HG03066 (cell line): ENCODE measurements around the gene CHD1L.
"Not testable (repeated sequence)": the region's sequence is repeated elsewhere in the genome, so short reads cannot be mapped to it uniquely, and the experiment has no call there.

Source experiments
- ATAC-seq: cut with Tn5 transposase; IDR thresholded peaks from one replicate; pipeline ENCODE4 v1.9.1; 2021; ENCODE audit warnings: low read depth; ENCODE audit not compliant: unreplicated experiment

CHD1L gene

DNA sequence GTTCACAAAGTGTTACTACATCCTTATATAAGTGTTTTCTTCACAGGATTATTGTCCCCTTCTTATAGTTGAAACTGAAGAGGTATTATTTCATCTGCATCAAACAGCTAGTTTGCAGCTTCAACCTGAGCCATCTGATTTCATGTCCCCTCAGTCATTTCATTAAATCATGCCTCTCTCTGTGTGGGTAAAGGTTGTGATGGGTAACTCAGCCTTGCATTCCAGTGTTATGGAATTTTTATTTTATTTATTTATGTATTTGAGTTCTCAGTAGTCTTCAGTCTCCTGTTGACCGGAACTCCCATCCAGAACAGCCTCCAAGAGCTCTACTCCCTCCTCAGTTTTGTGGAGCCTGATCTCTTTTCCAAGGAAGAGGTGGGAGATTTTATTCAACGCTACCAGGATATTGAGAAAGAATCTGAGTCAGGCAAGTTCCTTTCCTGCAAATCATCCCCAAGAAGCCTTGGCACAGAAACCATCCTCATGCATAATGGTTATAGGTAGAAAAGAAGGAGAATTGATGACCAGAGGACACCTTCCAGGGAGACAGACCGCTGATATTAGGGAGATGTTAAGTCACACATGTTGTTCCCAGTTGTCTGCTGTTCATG lies 21.8 kb downstream of the CHD1L start:
- no peak for ATAC-seq

DNA sequence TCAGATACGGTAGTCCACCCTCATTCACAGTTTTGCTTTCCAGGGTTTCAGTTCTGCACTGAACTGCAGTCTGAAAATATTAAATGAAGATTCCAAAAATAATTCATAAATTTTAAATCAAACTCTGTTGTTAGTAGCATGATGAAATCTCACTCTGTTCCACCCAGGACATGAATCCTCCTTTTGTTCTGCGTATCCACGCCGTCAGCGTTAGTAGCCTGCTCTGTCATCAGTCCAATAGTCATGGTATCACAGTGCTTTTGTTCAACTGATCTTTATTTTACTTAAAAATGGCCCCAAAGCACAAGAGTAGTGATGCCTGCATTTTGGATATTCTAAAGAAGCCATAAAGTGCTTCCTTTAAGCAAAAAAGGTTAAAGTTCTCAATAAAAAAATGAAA lies 23.9 kb downstream of the CHD1L start:
- ATAC-seq, result no peak

GRCh38 chr1:147267711-147268110 lies 25.2 kb downstream of the CHD1L start:
- no peak for ATAC-seq

DNA sequence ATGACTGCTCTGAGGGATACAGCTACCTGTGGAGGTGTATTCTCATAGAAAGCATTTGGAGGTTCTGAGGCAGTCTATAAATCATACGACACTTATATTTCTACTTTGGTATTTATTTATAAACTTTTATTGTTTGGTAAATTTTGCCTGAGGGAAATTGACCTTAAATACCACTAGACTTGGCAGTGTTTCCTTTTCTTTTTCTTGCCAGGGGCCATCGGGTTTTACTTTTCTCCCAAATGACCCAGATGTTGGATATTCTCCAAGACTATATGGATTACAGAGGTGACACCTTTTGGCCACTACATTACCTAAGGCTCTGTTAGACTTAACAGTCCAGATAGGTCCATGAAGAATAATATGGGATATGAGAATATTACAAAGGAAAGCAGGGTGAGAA lies 28.2 kb downstream of the CHD1L start:
- no peak for ATAC-seq

DNA sequence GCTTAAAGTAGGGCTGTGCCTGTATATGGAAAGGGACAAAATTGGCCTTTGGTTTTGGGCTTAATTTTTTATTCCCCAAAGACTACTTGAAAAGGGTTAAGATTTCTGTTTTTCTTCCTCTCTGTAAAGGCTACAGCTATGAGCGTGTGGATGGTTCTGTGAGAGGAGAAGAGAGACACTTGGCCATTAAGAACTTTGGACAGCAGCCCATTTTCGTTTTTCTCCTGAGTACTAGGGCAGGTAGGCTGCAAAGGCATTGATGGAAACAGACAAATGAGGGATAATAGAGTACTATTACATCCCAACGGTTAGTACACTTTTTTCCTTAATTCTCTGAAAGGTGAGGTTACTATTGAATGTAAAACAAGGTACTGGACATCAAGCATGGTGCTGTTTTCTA lies 29.6 kb downstream of the CHD1L start:
- no peak for ATAC-seq

- no peak for ATAC-seq
Measured at GRCh38 chr1:147273409-147274336, 31.2 kb downstream of the CHD1L start.

- no peak for ATAC-seq
Measured at GRCh38 chr1:147281950-147282349, 39.5 kb downstream of the CHD1L start.

- no peak for ATAC-seq
Measured at GRCh38 chr1:147283011-147283410, 40.5 kb downstream of the CHD1L start.

- ATAC-seq, result no peak
Measured at GRCh38 chr1:147287133-147287865, 44.8 kb downstream of the CHD1L start.

GRCh38 chr1:147292012-147292411 lies 49.5 kb downstream of the CHD1L start:
- no peak for ATAC-seq

DNA sequence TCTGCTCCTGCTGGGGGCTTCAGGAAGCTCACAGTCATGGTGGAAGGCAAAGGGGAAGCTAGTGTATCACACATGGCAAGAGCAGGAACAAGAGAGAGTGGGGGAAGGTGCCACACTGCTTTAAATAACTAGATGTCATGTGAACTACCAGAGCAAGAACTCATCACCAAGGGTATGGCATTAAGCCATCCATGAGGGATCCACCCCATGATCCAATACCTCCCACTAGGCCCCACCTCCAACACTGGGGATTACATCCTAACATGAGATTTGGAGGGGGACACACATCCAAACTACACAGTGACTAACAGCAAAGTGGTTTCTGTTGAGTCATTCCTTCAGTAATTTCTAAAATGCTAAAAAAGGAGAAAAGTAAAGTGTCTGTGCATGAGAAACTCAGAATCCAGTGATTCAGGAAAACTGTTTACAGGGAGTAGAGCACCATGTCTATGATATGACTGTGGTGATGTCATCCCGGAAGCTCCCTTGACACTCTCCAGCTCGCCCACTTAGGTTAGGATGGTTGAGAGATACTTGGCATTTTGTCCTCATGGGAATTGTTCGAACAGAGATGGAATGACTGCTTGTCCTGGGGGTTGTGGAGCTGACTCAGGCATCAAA lies 50.3 kb downstream of the CHD1L start:
- no peak for ATAC-seq

DNA sequence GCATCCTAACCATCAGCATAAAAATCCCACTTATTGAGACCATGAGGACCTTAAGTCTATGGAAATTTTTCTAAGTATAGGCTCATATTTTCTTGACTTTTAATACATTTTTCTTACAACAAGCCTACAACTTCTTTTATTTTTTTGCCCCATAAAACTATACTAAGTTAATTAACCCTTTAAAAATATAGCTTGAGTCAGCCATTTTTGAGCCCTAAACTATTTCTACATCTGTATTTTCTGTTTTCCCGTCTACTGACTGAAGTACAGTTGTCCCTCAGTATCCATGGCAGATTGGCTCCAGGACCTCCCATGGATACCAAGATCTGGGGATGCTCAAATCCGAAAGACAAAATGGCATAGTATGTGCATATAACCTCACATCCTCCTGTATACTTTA lies 55.0 kb downstream of the CHD1L start:
- no peak for ATAC-seq

- ATAC-seq, result not testable (repeated sequence)
Measured at GRCh38 chr1:147305803-147306202, 63.3 kb downstream of the CHD1L start.

DNA sequence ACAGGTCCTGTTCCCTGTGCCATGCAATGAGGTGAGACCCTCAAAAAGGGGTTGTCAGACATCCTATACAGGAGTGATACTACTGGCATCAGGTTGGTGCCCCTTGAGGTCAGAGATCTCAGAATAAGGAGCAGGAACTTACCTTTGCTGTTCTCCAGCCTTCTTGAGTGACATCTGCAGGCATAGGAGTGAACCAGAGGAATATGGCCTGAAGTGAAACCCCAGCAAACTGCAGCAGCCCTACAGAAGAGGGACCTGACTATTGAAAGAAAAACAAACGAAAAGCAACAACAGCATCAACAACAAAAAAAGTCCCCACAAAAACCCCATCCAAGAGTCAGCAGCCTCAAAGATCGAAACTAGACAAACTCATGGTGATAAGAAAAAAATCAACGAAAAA lies 74.5 kb downstream of the CHD1L start:
- no peak for ATAC-seq

- ATAC-seq, result not testable (repeated sequence)
Measured at GRCh38 chr1:147326933-147327687, 84.6 kb downstream of the CHD1L start.

- ATAC-seq, result no peak
Measured at GRCh38 chr1:147334292-147334691, 91.8 kb downstream of the CHD1L start.

GRCh38 chr1:147336291-147336690 lies 93.8 kb downstream of the CHD1L start:
- ATAC-seq, result no peak

DNA sequence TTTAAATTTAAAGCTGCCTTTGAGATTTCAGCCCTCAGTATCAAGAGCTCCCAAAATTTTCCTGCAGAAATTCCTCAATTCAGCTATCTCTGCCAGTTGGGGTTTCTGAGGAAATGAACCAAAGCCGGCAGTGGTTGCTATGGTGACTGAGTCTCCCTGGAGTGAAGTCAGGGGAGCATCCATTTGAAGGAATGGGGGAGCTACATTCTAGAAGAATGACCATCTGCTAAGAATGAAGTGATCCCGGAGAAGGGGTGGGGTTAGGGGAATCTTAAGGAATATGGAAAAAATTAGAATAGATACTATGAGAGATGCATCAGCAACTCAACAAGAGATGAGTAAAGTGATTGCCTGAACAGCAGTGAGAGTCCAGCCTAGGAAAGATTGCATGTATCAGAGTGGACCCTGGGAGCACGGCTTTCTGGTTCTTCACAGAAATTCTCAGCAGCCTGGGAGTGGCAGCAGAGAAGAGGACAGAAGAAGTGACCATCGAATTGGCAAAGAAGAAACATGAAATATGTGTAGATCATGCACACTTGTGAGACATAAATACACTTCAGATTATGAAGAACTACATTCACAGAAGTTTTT lies 94.7 kb downstream of the CHD1L start:
- no peak for ATAC-seq

- ATAC-seq, result no peak
Measured at GRCh38 chr1:147338571-147338970, 96.1 kb downstream of the CHD1L start.

- no peak for ATAC-seq
Measured at GRCh38 chr1:147341246-147341645, 98.8 kb downstream of the CHD1L start.
